ENCODE data around the gene MYO18B. TPM values are rescaled to one million over a fixed set of nuclear protein-coding genes. Genes with fewer than 3 reads are reported as not detected.

Gene MYO18B
- total and polyA plus RNA-seq, 2 experiments from 2014 or later, result 35.6 to 178 TPM

DNA sequence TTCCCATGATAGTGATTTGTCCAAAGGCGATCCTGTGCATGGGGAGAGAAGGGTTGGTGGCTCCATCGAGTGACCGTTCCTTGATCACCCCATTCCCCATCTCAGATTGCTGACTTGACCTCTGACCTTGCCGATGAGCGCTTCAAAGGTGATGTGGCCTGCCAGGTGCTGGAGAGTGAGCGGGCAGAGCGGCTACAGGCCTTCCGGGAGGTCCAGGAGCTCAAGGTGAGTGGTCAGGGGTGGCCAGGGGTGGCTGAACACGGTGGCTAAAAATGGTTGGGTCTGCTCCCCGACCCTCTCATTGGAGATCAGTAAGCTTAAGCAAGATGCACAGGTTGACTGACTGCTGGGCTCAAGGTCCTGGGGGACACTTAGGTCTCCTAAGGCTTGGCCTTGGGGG lies 148.7 kb downstream of the MYO18B start:
- Histone ChIP-seq H3K27me3 (no peaks in the 10 kb centered on the region), H3K4me1 (ENCODE audit: low read depth) (no peaks in the 10 kb centered on the region), H3K27ac (no peak overlapping the region), H3K36me3 (peaks cover 21% of the 10 kb centered on the region), H3K4me3 (no peak overlapping the region), H3K9me3 (ENCODE audit: low read depth) (no peaks in the 10 kb centered on the region)
- TF ChIP-seq, protein P1, sequence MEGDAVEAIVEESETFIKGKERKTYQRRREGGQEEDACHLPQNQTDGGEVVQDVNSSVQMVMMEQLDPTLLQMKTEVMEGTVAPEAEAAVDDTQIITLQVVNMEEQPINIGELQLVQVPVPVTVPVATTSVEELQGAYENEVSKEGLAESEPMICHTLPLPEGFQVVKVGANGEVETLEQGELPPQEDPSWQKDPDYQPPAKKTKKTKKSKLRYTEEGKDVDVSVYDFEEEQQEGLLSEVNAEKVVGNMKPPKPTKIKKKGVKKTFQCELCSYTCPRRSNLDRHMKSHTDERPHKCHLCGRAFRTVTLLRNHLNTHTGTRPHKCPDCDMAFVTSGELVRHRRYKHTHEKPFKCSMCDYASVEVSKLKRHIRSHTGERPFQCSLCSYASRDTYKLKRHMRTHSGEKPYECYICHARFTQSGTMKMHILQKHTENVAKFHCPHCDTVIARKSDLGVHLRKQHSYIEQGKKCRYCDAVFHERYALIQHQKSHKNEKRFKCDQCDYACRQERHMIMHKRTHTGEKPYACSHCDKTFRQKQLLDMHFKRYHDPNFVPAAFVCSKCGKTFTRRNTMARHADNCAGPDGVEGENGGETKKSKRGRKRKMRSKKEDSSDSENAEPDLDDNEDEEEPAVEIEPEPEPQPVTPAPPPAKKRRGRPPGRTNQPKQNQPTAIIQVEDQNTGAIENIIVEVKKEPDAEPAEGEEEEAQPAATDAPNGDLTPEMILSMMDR (IDR thresholded peaks at IDR 0.05; ENCODE audit: low read depth, low read length), result no peak
- DNase-seq (ENCODE audit: low read depth in 1 of 2, low spot score in 1 of 2), result no peak

DNA sequence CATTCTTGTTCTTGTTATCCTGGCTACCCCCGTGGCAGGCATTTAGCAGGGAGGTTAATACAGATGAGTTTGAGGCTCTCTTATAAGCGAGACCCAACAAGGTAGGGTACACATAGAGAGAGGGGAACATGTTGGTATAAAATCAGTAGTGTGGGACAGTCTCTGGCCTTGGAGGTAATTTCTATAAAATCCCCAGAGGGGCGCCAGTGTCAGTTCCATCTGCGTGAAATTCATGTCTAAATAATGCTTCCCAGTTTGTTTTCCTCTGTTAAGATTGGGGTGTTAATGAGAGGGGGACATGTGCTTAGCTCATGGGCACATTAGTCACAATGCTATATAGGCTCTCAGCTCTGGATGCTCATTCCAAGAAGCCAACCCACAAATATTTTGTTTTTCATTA lies 150.7 kb downstream of the MYO18B start:
- Histone ChIP-seq H3K4me1 (ENCODE audit: low read depth) (no peaks in the 10 kb centered on the region), H3K27ac (no peak overlapping the region), H3K36me3 (peaks cover 30% of the 10 kb centered on the region), H3K9me3 (ENCODE audit: low read depth) (no peaks in the 10 kb centered on the region), H3K27me3 (no peaks in the 10 kb centered on the region), H3K4me3 (no peak overlapping the region)
- TF ChIP-seq, protein P1 (IDR thresholded peaks at IDR 0.05; ENCODE audit: low read depth, low read length), result no peak
- DNase-seq (ENCODE audit: low read depth in 1 of 2, low spot score in 1 of 2), result no peak

DNA sequence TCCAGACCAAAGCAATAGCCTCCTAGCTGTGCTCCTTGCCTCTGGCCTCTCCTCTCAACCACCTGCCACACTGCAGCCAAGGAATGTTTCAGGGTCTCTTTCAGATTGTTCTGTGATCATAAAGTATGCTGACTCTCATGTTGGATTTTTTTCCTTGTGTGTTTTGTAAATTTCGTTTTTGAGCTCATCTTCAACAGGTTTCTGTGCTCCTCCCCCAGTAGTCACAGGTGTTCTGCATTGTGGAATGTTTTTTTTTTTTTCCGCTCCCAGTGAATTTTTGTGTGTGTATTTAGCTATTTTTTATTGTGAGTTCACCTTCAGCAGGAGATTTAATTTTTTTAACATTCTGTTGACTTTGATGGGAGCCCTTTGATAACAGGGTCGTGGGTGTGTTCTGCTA lies 153.7 kb downstream of the MYO18B start:
- DNase-seq (ENCODE audit: low read depth in 1 of 2, low spot score in 1 of 2), result no peak
- H3K9me3 ChIP-seq (ENCODE audit: low read depth), result no peaks in the 10 kb centered on the region
- H3K27me3 ChIP-seq, result no peaks in the 10 kb centered on the region
- no peaks in the 10 kb centered on the region for H3K4me1 ChIP-seq (ENCODE audit: low read depth)
- H3K36me3 ChIP-seq, result peaks cover 41% of the 10 kb centered on the region
- TF ChIP-seq, protein P1 (IDR thresholded peaks at IDR 0.05; ENCODE audit: low read depth, low read length), result no peak
- H3K4me3 ChIP-seq, result no peak overlapping the region
- no peak overlapping the region for H3K27ac ChIP-seq

DNA sequence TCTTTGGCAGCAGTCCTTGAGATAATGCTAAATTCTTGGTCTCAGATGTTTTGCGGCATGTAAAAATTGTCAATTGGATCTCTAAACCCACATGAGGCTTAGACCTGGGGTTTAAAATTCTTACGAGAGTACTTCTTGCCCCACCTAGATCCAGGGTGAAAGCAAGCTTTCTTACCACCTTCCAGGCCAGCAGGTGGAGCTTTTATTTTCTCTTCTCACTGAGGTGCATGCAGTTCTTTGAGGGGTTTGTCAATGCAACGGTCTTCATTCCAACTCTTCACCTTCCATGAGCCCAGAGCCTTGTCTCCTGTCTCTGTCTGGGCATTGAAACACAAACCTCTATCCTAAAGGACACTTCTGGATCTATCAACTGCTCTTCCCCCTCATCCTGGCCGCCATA lies 154.1 kb downstream of the MYO18B start:
- Histone ChIP-seq H3K36me3 (peaks cover 44% of the 10 kb centered on the region), H3K4me3 (no peak overlapping the region), H3K9me3 (ENCODE audit: low read depth) (no peaks in the 10 kb centered on the region), H3K27me3 (no peaks in the 10 kb centered on the region), H3K4me1 (ENCODE audit: low read depth) (no peaks in the 10 kb centered on the region), H3K27ac (no peak overlapping the region)
- DNase-seq (ENCODE audit: low read depth in 1 of 2, low spot score in 1 of 2), result no peak
- TF ChIP-seq, protein P1 (IDR thresholded peaks at IDR 0.05; ENCODE audit: low read depth, low read length), result no peak

DNA sequence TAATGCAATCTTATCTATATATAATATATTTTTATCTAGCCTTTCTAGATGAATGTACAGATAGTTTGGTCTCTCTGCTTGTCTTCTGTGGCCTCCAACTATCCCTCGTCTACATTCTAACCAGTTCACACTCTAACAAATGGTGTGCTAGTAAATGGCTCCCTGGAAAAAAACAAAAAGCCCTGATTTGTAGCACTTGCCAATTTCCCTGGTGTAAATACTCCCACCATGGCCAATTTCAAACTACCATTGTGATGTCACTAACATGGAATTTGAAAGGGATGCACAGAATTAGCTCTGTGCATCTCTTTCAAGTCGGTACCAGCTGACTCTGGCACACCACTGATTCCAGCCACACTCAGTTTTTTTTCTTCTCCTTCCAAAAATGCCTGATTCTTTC lies 154.6 kb downstream of the MYO18B start:
- no peak for DNase-seq (ENCODE audit: low read depth in 1 of 2, low spot score in 1 of 2)
- TF ChIP-seq, protein P1 (IDR thresholded peaks at IDR 0.05; ENCODE audit: low read depth, low read length), result no peak
- H3K36me3 ChIP-seq, result peaks cover 47% of the 10 kb centered on the region
- H3K27ac ChIP-seq, result no peak overlapping the region
- no peaks in the 10 kb centered on the region for H3K9me3 ChIP-seq (ENCODE audit: low read depth)
- no peak overlapping the region for H3K4me3 ChIP-seq
- no peaks in the 10 kb centered on the region for H3K27me3 ChIP-seq
- no peaks in the 10 kb centered on the region for H3K4me1 ChIP-seq (ENCODE audit: low read depth)

Data from cardiac muscle cell (in vitro differentiated cells and primary cell).